Neural crest cell (in vitro differentiated cells): ENCODE results near the gene MICALL2. TPM values are rescaled to one million over a fixed set of nuclear protein-coding genes. Genes with fewer than 3 reads are reported as not detected.

Source experiments
- DNase-seq: peaks from one replicate; pipeline ENCODE4 v3.0.0; 2021; ENCODE audit warnings: low read depth, mixed read lengths, low spot score
- H3K27ac Mint-ChIP-seq: one replicate; pipeline ENCODE4 v1.8.0; 2021; ENCODE audit warnings: mild to moderate bottlenecking, mixed read lengths; ENCODE audit not compliant: unreplicated experiment
- H3K27me3 Mint-ChIP-seq: 2 replicates; pipeline ENCODE4 v1.8.0; 2021; ENCODE audit warnings: low read depth, mild to moderate bottlenecking, mixed read lengths
- H3K36me3 Mint-ChIP-seq: 2 replicates; pipeline ENCODE4 v1.8.0; 2021; ENCODE audit warnings: low read depth, mild to moderate bottlenecking, mixed read lengths
- H3K4me1 Mint-ChIP-seq: 2 replicates; pipeline ENCODE4 v1.8.0; 2021; ENCODE audit warnings: mixed read lengths
- H3K4me3 Mint-ChIP-seq: one replicate; pipeline ENCODE4 v1.8.0; 2021; ENCODE audit warnings: mild to moderate bottlenecking, mixed read lengths
- H3K9me3 Mint-ChIP-seq: 2 replicates; pipeline ENCODE4 v1.8.0; 2021; ENCODE audit warnings: mixed read lengths
- CTCF ChIP-seq: fragments of 200-600 bp; sonication (generic); conservative IDR thresholded peaks from 2 replicates; pipeline ENCODE4 v1.5.0; 2021; ENCODE audit warnings: antibody characterized with exemption, mild to moderate bottlenecking
- total RNA-seq: library from RNA; stranded (reverse); gene quantifications from 2 replicates; pipeline ENCODE4 v1.2.1, GENCODE V29; 2021

Gene MICALL2
- total RNA-seq, 1 donor from 2014 or later: 18.7 TPM

- H3K27ac Mint-ChIP-seq: no peak overlapping the region
- no peak overlapping the region for H3K4me3 Mint-ChIP-seq
- H3K9me3 Mint-ChIP-seq: no peaks in the 10 kb centered on the region
- H3K36me3 Mint-ChIP-seq: no peaks in the 10 kb centered on the region
- TF ChIP-seq CTCF: no peak
- no peaks in the 10 kb centered on the region for H3K4me1 Mint-ChIP-seq
- no peaks in the 10 kb centered on the region for H3K27me3 Mint-ChIP-seq
- no peak for DNase-seq
These were observed 25.9 kb upstream of the MICALL2 start for GRCh38 chr7:1485156-1485555.

DNA sequence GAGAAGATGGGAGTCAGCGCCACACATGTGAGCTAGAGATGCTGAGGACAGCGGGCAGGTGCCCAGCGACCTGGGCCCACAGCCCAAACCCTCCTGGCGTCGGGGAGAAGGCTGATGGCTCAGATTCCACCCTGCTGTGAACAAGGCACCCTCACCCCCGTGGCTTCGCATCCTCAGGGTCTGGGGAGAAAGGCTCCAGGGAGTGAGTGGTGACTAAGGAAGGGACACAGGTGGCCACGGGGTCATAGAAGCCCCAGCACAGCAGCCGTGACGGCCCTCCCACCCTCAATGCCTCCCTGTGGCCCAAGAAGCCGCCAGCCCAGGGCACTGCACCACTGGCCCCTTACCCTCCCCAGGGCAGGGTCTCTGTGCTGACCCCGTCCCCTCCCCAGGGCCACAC, 25.3 kb upstream of the MICALL2 start:
- no peak for DNase-seq
- Mint-ChIP-seq H3K36me3 (no peaks in the 10 kb centered on the region), H3K27ac (no peak overlapping the region), H3K9me3 (no peaks in the 10 kb centered on the region), H3K27me3 (no peaks in the 10 kb centered on the region), H3K4me1 (no peaks in the 10 kb centered on the region), H3K4me3 (no peak overlapping the region)
- TF ChIP-seq CTCF: no peak

DNA sequence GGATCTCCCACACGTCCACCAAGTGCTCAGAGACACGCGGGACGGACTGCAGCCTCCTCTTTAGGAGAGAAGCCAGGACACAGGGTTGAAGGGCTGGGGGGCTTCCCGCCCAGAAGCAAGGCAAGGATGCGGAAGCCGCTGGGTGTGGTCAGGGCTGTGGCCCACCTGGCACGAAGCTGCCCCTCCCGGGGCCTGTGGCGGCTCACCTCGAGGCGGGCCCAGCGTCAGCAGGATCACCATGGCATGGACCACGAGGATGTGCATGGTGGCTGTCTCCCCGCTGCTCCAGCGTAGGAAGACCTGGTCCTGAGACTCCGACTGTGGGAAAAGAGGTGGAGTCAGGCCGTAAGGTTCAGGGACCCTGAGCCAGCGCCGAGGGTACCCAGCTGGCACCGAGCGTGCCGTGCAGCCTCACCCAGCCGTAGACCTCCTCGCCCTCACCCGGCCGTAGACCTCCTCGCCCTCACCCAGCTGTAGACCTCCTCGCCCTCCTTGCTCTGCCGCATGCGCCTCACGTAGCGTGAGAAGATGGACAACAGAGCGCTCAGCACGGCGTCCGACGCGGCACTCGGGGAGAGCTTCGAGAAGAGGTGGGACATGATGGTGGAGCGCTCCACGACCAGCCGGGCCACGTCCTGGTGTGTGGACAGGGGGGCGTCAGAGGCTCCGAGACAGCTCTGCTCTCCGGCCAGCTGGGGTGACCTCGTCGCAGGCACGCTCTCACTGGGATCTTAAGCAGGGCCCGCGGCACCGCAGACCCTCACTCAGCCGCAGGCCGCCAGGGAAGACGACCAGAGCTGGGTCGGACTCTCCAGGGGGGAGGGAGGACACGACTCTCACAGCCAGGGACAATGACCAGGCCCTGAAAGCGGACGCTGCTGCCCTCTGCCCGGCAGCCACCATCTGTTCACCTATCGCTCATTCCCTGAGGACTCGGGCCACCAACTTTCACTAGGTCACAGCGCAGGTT, 24.6 kb upstream of the MICALL2 start:
- TF ChIP-seq CTCF: no peak
- H3K4me1 Mint-ChIP-seq: no peaks in the 10 kb centered on the region
- H3K27ac Mint-ChIP-seq: no peak overlapping the region
- no peak overlapping the region for H3K4me3 Mint-ChIP-seq
- no peaks in the 10 kb centered on the region for H3K9me3 Mint-ChIP-seq
- DNase-seq: no peak
- H3K36me3 Mint-ChIP-seq: no peaks in the 10 kb centered on the region
- no peaks in the 10 kb centered on the region for H3K27me3 Mint-ChIP-seq

- Mint-ChIP-seq H3K9me3 (no peaks in the 10 kb centered on the region), H3K27me3 (no peaks in the 10 kb centered on the region), H3K4me1 (no peaks in the 10 kb centered on the region), H3K27ac (no peak overlapping the region), H3K4me3 (no peak overlapping the region), H3K36me3 (no peaks in the 10 kb centered on the region)
- no peak for DNase-seq
- TF ChIP-seq CTCF: no peak
These were observed 23.8 kb upstream of the MICALL2 start for GRCh38 chr7:1483079-1483478.

DNA sequence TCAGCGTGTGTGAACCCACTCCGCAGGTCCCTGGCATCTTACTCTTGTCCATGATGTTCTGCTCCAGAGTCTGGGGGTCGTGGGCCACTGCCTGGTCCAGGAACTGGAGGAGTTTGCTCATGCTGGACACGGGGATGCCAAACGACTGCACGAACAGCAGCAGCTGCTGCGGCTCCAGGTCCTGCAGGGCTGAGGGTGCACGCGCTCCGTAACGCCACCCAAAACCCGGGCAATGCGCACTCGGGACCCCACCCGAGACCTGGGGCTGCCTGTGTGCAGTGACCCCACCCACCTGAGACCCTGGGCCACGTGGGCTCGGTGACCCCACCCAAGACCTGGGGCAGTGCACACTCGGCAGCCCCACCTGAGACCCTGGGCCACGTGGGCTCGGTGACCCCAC, 22.0 kb upstream of the MICALL2 start:
- no peaks in the 10 kb centered on the region for H3K36me3 Mint-ChIP-seq
- TF ChIP-seq CTCF: no peak
- H3K4me3 Mint-ChIP-seq: no peak overlapping the region
- no peaks in the 10 kb centered on the region for H3K27me3 Mint-ChIP-seq
- no peak overlapping the region for H3K27ac Mint-ChIP-seq
- H3K4me1 Mint-ChIP-seq: no peaks in the 10 kb centered on the region
- no peaks in the 10 kb centered on the region for H3K9me3 Mint-ChIP-seq
- DNase-seq: no peak
